Astrocyte of the cerebellum (primary cell): Measurements from ENCODE around the gene BCS1L.
A peak's percentile ranks its signal among the peaks of the same experiment; 100 is the strongest.
"Not testable (repeated sequence)": the region's sequence is repeated elsewhere in the genome, so short reads cannot be mapped to it uniquely, and the experiment has no call there.

Source experiments
- DNase-seq: peaks from one replicate; pipeline ENCODE4 v3.0.0-alpha.2; 2011; ENCODE audit warnings: low read depth
- H3K4me3 ChIP-seq: 2 replicates; pipeline ENCODE4 v1.5.1; 2011; ENCODE audit warnings: mild to moderate bottlenecking, low read depth, low read length, moderate library complexity
- in situ Hi-C: cut with HindIII; loops from 2 replicates; pipeline ENCODE4 v1.10.0; 2017; ENCODE audit warnings: low sequenced_read_pairs
- TF ChIP-seq, protein P1 (sequence below): IDR thresholded peaks from 2 replicates; pipeline ENCODE4 v1.5.1; 2012; ENCODE audit warnings: low read length, low read depth, moderate library complexity, mild to moderate bottlenecking; ENCODE audit errors: missing control alignments

BCS1L gene

DNA sequence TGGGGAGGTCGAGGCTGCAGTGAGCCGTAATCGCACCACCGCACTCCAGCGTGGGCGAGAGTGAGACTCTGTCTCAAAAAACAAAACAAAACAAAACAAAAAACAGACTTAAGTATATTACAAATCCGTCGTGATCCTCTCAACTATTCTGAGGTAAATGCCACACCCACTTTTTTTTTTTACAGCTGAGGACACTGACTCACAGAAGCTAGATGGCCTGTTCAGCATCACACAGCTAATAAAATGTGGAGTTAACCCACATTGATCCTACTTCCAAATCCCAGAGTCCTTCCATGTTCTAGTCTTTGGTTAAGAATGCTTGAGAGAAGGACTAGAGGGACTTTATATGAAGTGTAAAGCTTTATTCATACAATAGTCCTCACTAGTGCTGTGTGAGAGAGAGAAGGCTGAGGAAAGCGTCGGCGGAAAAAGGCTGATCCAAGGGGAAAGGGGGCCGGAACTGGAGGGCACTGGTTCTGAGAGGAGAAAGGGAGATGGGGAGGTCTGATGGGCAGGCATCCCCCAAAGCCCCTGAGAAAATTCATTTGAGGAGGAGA lies 11.7 kb downstream of the BCS1L start:
- no peak for DNase-seq
- in situ Hi-C loops, result loop anchor here (5.0 kb wide), 1 partner anchor 66 kb away; no protein-coding TSS in a partner anchor
- TF ChIP-seq, protein P1, sequence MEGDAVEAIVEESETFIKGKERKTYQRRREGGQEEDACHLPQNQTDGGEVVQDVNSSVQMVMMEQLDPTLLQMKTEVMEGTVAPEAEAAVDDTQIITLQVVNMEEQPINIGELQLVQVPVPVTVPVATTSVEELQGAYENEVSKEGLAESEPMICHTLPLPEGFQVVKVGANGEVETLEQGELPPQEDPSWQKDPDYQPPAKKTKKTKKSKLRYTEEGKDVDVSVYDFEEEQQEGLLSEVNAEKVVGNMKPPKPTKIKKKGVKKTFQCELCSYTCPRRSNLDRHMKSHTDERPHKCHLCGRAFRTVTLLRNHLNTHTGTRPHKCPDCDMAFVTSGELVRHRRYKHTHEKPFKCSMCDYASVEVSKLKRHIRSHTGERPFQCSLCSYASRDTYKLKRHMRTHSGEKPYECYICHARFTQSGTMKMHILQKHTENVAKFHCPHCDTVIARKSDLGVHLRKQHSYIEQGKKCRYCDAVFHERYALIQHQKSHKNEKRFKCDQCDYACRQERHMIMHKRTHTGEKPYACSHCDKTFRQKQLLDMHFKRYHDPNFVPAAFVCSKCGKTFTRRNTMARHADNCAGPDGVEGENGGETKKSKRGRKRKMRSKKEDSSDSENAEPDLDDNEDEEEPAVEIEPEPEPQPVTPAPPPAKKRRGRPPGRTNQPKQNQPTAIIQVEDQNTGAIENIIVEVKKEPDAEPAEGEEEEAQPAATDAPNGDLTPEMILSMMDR, result no peak
- peak overlapping the region; percentile 84 for H3K4me3 ChIP-seq

DNA sequence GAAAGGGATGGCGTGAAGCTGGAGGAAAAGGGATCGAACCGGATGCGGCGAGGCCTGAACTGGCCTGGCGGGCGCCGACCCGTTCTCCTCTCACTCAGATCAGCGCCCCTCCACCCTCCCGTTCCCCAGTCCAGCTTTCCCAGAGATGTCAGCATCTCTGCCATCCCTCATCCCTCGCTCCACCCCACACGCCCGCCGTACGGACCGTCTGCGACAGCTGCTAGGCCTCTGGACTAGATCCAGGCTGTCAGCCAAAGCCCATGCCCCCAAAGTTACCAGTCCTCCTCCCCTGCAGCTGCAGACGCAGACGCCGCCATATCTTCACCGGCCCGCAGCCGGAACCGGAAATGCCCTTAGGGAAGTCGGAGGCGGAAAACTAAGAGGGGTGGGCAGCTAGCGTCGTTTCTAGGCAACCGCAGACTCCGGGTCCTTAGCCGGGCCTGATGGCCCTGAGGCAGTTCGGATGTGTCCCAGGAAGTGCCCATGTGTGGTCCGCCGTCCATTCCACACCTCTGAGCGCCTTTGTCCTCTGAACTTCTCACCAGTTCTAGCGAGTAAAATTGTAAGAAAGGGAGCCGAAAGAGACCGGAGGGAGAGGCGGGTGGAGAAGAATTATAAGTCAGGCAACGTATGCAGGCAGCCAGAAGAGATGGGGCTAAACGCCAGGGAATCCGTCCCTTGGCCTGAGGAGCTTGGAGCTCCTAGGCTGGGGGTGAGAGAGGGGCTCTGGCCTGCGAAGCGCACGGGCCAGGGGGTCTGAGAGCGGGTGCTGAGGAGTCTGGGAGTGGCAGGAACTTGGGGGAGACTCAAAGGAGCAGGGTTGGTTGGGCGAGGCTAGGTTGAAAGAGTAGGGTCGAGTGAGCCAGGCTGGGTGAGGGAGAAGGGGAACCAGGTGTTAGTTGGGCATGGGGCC lies 12.4 kb downstream of the BCS1L start, which contains the start of the genes RNF25 and STK36:
Gene RNF25 (minus strand): TSS at position 349 of the 913 bp plus-strand sequence. CDS start 32 bp downstream, at position 317.
Gene STK36 (plus strand): TSS at position 433 of the 913 bp plus-strand sequence. CDS start 744 bp downstream, outside the sequence.
- DNase-seq, result peak; percentile 75
- in situ Hi-C loops, result loop anchor here (5.0 kb wide), 1 partner anchor 65 kb away; no protein-coding TSS in a partner anchor
- peak within 1 kb of the TSS; percentile 84 for H3K4me3 ChIP-seq
- TF ChIP-seq, protein P1, result no peak

DNA sequence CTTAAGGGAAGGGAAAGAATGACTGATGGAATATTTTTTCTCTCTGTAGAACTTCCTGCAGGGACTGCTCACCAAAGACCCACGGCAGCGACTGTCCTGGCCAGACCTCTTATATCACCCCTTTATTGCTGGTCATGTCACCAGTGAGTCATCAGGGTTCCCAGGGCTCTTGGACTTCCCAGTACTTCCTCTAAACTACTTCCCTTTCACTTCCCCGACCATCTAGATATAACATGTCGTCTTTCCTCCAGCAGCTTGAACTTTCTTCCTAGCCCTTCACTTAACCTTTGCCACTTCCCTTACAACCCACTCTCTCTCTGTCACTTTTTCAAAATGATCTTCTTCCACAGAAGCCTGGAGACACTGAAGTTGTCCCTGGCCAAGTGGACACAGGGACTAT lies 19.6 kb downstream of the BCS1L start:
- TF ChIP-seq, protein P1, result no peak
- H3K4me3 ChIP-seq, result no peak overlapping the region
- no peak for DNase-seq
- in situ Hi-C loops, result no loop called here

DNA sequence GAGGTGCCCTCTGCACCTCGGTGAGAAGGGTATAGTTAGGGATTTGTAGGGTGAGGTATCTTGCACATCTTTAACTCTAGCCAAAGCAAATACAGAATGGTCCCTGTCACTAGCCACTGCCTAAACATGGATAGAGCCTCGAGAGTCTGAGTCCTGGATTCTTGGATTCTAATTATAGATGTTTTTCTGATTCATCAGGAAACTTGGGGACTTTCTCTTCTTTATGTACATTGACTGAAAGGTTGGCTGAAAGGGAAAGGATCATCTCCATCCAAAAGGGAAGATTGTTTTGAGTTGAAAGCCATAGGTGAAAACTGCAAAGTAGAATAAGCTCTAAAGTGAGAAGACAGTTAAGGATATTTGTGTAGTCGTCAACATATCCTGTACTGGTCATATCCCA lies 20.6 kb downstream of the BCS1L start:
- in situ Hi-C loops, result no loop called here
- no peak overlapping the region for H3K4me3 ChIP-seq
- DNase-seq, result no peak
- TF ChIP-seq, protein P1, result no peak

DNA sequence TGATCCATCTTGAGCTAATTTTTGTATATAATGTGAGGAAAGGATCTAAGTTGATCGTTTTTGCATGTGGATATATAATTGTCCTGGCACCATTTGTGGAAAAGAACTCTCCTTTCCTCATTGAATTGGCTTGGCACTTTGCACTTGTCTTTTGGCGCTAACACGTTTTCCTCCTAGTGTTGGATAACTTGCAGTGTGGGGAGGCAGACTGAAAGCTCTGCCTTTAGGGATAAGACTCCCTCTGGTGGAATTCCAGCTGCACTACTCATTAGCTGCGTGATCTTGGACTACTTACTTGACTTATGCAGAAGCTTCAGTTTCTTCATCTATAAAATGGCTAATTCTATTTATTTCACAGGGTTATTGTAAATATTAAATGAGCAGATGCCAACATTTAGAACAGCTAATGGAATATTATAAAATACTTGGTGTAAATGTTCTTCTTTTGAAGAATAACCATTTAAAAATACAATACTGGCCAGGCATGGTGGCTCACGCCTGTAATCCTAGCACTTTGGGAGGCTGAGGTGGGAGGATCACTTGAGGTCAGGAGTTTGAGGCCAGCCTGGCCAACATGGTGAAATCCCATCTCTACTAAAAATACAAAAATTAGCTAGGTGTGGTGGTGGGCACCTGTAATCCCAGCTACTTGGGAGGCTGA lies 28.0 kb downstream of the BCS1L start:
- H3K4me3 ChIP-seq, in situ Hi-C loops: not testable (repeated sequence)
- DNase-seq, result peak; percentile 77
- TF ChIP-seq, protein P1, result peak; percentile 94

DNA sequence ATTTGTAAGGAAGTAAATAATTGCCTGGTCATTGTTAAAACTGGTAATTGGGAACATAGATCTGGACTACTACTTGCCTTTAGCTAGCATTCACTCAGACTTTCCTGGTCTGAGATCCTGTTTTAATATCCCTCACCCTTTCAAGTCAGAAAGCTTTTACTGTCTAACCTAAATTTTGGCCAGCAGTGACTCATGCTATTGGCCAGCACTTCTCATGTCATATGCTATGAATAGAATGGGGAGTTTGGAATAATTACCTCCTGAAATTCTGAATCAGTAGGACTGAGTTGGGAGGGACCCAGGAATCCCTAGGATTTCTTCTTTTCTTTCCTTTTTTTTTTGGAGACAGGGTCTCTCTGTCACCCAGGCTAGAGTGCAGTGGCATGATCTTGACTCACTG lies 31.8 kb downstream of the BCS1L start:
- in situ Hi-C loops, result no loop called here
- DNase-seq, result no peak
- TF ChIP-seq, protein P1, result no peak
- H3K4me3 ChIP-seq, result no peak overlapping the region
